ENCODE results near the gene COL4A1. TPM values are rescaled to one million over a fixed set of nuclear protein-coding genes. Genes with fewer than 3 reads are reported as not detected.

COL4A1 gene
- total RNA-seq, 2 experiments from 2014 or later = 0.08 to 0.16 TPM

GRCh38 chr13:110306340-110306959, 507 bp downstream of the COL4A1 start:
- DNase-seq (no peak), ATAC-seq (ENCODE audit: poor library complexity) (no peak)
- H3K9me3 ChIP-seq (ENCODE audit: control insufficient read depth in 1 of 2, insufficient read depth in 1 of 2, low read length in 2 of 2) = peaks cover 0 to 24% of the 10 kb centered on the region in 2 experiments
- Mint-ChIP-seq H3K27me3 (peaks cover 84% of the 10 kb centered on the region), H3K4me3 (no peak overlapping the region), H3K27ac (no peak overlapping the region), H3K36me3 (ENCODE audit: low read depth) (no peaks in the 10 kb centered on the region), H3K4me1 (ENCODE audit: low read depth) (no peaks in the 10 kb centered on the region), H3K9me3 (no peaks in the 10 kb centered on the region)
- no peak for TF ChIP-seq CTCF (IDR thresholded peaks at IDR 0.05)
- no peak overlapping the region for H3K27ac ChIP-seq (ENCODE audit: low read depth in 1 of 2, low read length in 2 of 2)
- H3K4me3 ChIP-seq (ENCODE audit: low read length) = no peak overlapping the region
- POLR2A ChIA-PET = no interaction called here
- no peaks in the 10 kb centered on the region for H3K36me3 ChIP-seq (ENCODE audit: insufficient read depth, low read length)
- peaks cover 36 to 64% of the 10 kb centered on the region in 2 experiments for H3K27me3 ChIP-seq (ENCODE audit: control insufficient read depth in 1 of 2, insufficient read depth in 2 of 2, low read length in 2 of 2)
- CTCF ChIA-PET = no interaction called here
- intact Hi-C loops (cut with DNase I, micrococcal nuclease) = no loop called here
- no peaks in the 10 kb centered on the region for H3K4me1 ChIP-seq (ENCODE audit: insufficient read depth, low read length)

GRCh38 chr13:110305949-110306339, 1.0 kb downstream of the COL4A1 start:
- CTCF ChIA-PET = no interaction called here
- Histone ChIP-seq H3K9me3 (ENCODE audit: control insufficient read depth in 1 of 2, insufficient read depth in 1 of 2, low read length in 2 of 2) (peaks cover 0 to 24% of the 10 kb centered on the region in 2 experiments), H3K27ac (ENCODE audit: low read depth in 1 of 2, low read length in 2 of 2) (no peak overlapping the region), H3K4me1 (ENCODE audit: insufficient read depth, low read length) (no peaks in the 10 kb centered on the region), H3K36me3 (ENCODE audit: insufficient read depth, low read length) (no peaks in the 10 kb centered on the region), H3K27me3 (ENCODE audit: control insufficient read depth in 1 of 2, insufficient read depth in 2 of 2, low read length in 2 of 2) (peaks cover 35 to 62% of the 10 kb centered on the region in 2 experiments), H3K4me3 (ENCODE audit: low read length) (no peak overlapping the region)
- no peak for ATAC-seq (ENCODE audit: poor library complexity)
- Mint-ChIP-seq H3K9me3 (no peaks in the 10 kb centered on the region), H3K4me1 (ENCODE audit: low read depth) (no peaks in the 10 kb centered on the region), H3K27me3 (peaks cover 85% of the 10 kb centered on the region), H3K27ac (no peak overlapping the region), H3K4me3 (no peak overlapping the region), H3K36me3 (ENCODE audit: low read depth) (no peaks in the 10 kb centered on the region)
- POLR2A ChIA-PET = no interaction called here
- intact Hi-C loops (cut with DNase I, micrococcal nuclease) = no loop called here
- DNase-seq = no peak
- no peak for TF ChIP-seq CTCF (IDR thresholded peaks at IDR 0.05)

GRCh38 chr13:110305544-110305943, 1.4 kb downstream of the COL4A1 start:
- ChIA-PET POLR2A (no interaction called here), CTCF (no interaction called here)
- Mint-ChIP-seq H3K4me3 (no peak overlapping the region), H3K27me3 (peaks cover 84% of the 10 kb centered on the region), H3K27ac (no peak overlapping the region), H3K36me3 (ENCODE audit: low read depth) (no peaks in the 10 kb centered on the region), H3K9me3 (no peaks in the 10 kb centered on the region), H3K4me1 (ENCODE audit: low read depth) (no peaks in the 10 kb centered on the region)
- Histone ChIP-seq H3K9me3 (ENCODE audit: control insufficient read depth in 1 of 2, insufficient read depth in 1 of 2, low read length in 2 of 2) (peaks cover 0 to 20% of the 10 kb centered on the region in 2 experiments), H3K4me3 (ENCODE audit: low read length) (no peak overlapping the region), H3K27ac (ENCODE audit: low read depth in 1 of 2, low read length in 2 of 2) (no peak overlapping the region), H3K27me3 (ENCODE audit: control insufficient read depth in 1 of 2, insufficient read depth in 2 of 2, low read length in 2 of 2) (peaks cover 31 to 62% of the 10 kb centered on the region in 2 experiments), H3K36me3 (ENCODE audit: insufficient read depth, low read length) (no peaks in the 10 kb centered on the region), H3K4me1 (ENCODE audit: insufficient read depth, low read length) (no peaks in the 10 kb centered on the region)
- TF ChIP-seq CTCF (IDR thresholded peaks at IDR 0.05) = no peak
- DNase-seq = no peak
- intact Hi-C loops (cut with DNase I, micrococcal nuclease) = no loop called here
- ATAC-seq (ENCODE audit: poor library complexity) = no peak

All from CD4-positive, alpha-beta T cell (primary cell).